Kasumi-1 (cell line): ENCODE measurements around the gene DHRS7B.

Experiments
- DNase-seq, 2 experiments: peaks; one replicate each; lab custom pipeline; 2025; lab: John Stamatoyannopoulos, UW

Gene DHRS7B

GRCh38 chr17:21240369-21241055 is 113.7 kb downstream of the DHRS7B start:
- no peak for DNase-seq
